Hematopoietic multipotent progenitor cell treated with erythropoietin and hydrocortisone succinate and interleukin-3 and kit ligand, for 8 days (in vitro differentiated cells): Measurements from ENCODE around the gene MUSK.
"Not testable (repeated sequence)": the region's sequence is repeated elsewhere in the genome, so short reads cannot be mapped to it uniquely, and the experiment has no call there.

Source experiments
- DNase-seq: peaks from one replicate; pipeline ENCODE4 v3.0.0-alpha.2; 2015

MUSK gene

GRCh38 chr9:110764006-110764405, 95.4 kb downstream of the MUSK start:
- DNase-seq = no peak

DNA sequence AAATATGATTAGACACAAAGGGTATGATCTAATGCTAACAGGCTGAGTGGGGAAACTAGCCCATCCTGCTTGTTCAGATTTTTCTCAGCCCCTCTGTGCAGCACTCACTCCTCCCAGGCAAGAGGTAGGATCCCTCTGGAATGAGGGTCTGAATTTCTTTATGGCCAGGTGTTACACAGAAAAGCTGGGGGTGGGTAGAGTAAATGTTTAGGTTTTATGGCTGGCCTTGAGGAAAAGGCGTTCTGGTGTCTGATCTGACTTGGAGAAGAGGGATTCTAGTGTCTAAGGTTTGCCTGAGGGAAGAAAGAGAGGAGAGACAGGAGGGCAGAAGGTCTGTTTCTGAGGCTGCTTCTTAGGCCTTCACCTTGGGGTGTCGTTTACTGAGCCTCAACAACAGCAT, 97.3 kb downstream of the MUSK start:
- DNase-seq = no peak

DNA sequence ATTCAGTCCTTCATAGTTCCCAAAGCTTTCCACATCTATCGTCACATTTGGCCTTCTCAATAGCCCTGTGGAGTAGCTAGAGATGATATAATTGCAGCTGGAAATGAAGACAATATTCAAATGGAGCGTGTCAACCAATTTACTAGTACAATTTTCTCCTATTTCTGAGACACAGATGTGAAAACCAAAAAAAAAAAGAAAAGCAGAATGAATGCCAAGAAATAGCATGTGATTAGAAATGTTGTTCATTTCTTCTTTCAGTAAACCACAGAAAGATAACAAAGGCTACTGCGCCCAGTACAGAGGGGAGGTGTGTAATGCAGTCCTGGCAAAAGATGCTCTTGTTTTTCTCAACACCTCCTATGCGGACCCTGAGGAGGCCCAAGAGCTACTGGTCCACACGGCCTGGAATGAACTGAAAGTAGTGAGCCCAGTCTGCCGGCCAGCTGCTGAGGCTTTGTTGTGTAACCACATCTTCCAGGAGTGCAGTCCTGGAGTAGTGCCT, 99.0 kb downstream of the MUSK start:
- peak; percentile 41 for DNase-seq

DNA sequence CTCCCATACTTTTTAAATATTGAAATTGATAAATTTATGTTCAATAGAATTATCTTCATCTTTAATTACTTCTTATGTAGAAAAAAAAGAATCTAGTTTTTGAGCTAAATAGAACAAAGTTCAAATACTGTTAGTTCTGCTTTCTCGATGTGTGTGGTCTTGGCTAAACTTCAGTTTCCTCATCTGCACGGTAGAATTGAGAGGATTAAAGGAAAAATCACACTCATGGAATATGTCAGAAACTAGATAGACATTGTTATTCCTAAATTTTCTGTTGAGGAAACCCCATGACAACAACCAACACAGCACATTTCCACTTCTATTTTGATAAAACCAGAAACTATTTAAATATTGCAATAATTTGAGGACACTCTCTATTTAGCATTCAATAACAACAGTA, 100.3 kb downstream of the MUSK start:
- DNase-seq = no peak

DNA sequence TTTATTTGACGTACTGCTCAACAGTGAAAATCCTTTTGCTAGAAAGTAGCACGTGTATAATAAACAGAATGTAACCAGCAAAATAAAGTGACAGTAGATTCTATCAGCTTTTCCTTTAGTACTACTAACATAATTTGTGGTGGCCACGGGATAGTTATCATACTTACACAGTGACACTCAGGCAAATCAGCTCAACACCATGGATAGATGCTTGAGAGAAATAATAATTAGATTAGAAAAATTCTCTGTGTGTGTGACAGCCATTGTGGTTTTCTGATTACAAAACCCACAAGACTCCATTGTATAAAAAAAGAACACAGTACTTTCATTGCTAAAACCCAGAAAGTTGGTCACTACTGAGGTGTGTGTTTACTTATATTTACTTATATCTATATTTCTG, 101.1 kb downstream of the MUSK start:
- DNase-seq = peak; percentile 67

GRCh38 chr9:110775724-110776123, 107.1 kb downstream of the MUSK start:
- DNase-seq = no peak

DNA sequence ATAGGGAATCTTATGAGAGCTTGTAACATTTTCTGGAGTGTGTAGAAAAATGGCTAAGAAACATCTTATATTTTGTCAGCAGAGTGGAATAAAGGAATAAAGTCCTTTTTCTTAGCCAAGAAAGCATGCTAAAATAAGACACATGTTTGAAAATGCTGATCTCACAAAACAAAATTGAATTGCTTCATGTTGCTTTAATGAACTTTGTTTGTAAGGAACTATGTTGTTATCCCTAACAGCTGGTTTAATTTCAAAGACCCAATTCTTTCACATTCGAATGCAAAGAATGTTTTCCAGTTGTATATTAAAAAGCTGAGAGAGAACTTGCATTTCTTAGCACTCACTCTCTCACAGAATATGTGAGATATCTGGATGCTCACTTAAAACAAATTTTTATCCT, 107.6 kb downstream of the MUSK start:
- DNase-seq = no peak

- no peak for DNase-seq
Observed at GRCh38 chr9:110777196-110777875, 108.7 kb downstream of the MUSK start.

GRCh38 chr9:110777876-110778215, 109.3 kb downstream of the MUSK start:
- DNase-seq = no peak

DNA sequence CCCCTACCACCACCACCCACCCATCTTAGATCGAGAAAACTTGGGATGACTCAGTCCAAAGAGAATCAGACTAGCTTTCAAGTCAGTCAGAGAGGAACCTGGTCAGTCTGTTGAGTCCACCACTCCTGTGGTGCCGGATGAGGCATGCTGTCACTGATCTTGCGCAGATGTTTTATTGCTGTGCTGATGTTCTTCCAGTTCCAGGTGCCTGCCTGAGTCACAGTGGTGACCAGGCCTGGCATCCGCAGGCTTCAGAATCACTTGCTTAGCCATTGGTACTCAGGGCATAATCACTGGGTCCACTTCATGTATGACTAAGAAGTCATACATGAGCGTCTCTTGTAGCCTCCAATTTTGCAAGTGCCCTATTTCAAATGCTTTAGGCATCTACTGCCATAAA, 114.1 kb downstream of the MUSK start:
- DNase-seq = no peak

- DNase-seq = no peak
Observed at GRCh38 chr9:110784309-110784708, 115.7 kb downstream of the MUSK start.

- DNase-seq = no peak
Observed at GRCh38 chr9:110785166-110785565, 116.6 kb downstream of the MUSK start.

- not testable (repeated sequence) for DNase-seq
Observed at GRCh38 chr9:110788396-110788795, 119.8 kb downstream of the MUSK start.

DNA sequence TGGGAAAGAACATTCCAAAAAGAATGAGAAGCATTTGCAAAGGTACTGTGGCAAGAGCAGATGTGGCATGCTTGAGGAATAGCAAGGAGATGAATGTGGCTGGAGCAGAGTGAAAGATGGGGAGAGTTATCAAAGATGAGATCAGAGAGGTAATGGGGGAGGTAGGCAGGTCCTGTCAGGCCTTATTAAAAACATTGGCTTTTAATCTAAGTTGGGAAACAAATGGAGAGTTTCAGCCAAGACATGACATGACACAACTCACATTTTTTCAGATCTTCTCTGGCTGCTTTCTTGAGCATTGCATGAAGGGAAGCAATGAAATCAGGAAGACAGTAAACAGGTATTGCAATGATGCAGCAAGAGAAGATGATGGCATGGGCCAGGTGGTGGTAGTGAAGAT, 120.3 kb downstream of the MUSK start:
- DNase-seq = no peak

DNA sequence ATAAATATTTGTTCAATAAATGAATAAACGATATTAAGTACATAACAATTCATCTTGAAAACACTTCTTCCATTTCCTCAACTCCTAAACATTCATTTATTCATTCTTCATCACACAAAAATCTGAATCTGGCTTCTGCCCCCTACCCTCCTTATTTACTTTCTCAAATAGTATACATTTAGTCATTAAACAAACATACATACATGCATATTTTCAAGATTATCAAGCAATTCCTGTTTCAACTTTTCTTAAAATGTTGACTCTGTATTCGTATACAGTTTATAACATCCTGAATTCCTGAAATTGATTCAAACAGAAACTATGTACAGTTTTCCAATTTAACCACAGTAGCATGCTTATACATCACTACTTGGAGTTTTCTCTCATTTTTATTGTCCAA, 129.0 kb downstream of the MUSK start:
- DNase-seq = no peak

GRCh38 chr9:110799396-110799795, 130.8 kb downstream of the MUSK start:
- no peak for DNase-seq

GRCh38 chr9:110801426-110801825, 132.8 kb downstream of the MUSK start:
- DNase-seq = no peak

DNA sequence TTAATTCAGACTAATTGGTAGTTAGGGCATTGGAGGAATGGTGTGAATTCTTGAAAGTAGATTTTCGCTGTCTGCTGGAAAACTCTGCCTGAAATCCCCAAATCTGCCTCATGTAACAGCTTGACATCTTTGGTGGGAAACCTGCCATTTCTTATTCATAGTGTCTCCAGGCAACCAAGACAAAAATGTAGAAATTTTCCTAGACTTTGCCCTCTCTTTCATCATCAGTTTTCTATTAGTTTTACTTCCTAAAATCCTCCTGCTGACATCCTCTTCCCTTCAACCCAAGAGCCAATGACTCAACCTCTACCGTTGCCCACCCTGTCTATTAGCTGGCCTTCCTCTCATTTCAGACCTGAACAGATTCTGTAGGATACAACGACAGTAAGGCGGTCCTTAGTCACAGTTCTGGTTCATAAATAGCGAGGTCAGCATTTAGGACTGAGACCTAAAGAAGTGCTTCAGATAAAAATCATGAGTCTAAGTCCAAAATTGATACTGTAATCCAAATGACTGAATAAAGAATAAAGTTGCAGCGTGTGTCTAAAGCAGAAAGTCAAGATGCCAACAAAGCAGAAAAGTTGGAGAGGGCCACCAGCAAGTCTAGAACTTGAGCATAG, 133.9 kb downstream of the MUSK start:
- DNase-seq = no peak

DNA sequence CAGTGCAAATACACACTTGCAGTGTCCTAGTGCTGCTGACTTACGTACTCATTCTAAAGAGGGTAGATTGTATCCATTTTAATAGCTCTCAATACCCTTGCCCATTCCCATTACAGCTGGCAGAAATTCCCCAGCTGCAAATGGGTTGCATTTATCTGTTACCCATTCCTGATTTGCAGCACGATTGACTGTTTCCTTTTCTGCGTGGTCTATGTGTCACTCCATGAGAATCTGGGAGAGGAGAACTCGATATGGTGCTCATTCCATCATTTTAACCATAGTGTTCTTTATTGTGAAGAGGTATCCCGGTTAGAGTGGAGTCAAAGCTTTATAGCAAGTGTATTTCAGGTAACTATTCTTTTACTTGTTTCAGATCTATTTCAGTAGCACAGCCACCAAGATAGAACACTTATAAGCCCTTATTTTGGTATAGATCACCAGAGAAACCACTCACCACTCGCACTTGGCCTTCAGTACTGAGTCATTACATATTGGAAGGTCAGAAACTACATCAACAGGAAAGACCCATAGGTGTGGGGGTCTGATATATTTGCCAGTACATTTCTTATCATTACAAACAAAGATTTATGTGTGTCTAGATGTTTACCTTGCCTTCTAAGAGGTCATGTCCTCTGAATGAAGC, 139.5 kb downstream of the MUSK start:
- no peak for DNase-seq

GRCh38 chr9:110808599-110808980, 140.0 kb downstream of the MUSK start:
- no peak for DNase-seq

DNA sequence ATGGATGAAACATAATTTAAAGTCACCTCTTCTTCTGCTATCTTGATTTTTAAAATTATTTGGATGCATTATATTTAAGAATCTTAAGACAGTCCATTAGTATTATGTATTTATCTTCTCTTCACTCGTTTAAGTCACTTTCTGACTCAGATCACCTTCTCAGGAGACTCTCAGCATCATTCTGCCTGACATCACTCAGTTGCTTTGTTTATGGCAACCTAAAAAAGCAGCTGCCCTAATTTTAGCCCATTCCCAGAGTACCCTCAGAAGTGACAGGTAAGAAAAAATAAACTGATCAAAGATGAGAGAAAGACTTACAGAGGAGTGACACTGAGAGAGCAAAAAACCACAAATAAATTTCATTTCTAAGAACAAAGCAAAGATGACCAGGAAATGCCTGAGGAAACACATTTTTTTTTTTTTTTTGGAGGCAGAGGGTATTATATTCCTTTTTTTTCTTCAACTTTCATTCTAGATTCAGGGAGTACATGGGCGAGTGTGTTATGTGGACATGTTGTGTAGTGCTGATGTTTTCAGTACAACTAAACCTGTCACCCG, 140.5 kb downstream of the MUSK start:
- no peak for DNase-seq

DNA sequence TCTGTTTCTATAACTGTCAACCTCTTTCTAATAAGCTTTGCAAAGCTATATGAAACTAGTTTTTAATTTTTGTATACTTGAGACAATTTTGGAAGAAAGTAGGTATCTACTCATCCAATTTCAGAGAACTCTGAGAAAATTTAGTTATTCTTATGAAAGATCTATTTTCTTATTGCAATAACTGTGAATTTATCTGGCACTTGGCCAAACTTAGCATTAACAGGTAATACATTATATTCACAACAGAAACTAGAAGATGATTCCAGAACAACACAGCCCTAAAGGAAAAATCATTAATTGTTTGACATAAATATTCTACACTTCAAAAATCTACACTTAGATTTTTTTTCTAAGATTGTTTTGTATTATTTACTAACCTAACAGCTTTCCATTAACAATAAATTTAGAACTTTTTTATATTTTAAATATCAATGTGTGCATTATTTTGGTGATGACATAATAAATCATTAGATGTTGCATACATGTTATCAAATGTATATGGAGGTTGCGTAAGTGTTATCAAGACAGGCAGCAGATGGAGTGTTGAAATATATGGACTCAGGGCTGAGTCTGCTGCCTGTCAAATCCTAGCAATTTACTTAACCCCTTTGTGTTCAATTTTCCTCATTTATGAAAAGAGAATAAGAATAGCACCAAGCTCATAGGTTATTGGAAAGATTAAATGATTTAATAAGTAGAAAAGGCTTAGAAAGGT, 141.8 kb downstream of the MUSK start:
- no peak for DNase-seq

- DNase-seq = no peak
Observed at GRCh38 chr9:110812886-110813285, 144.3 kb downstream of the MUSK start.

- DNase-seq = no peak
Observed at GRCh38 chr9:110814159-110814558, 145.6 kb downstream of the MUSK start.
